ENCODE results near the gene BRF1. TPM values are rescaled to one million over a fixed set of nuclear protein-coding genes. Genes with fewer than 3 reads are reported as not detected.

BRF1 gene
- total RNA-seq (2022; extraction: Qiagen RNA extraction) = 24.9 to 27.6 TPM (median 26.4 TPM) in 5 replicates

DNA sequence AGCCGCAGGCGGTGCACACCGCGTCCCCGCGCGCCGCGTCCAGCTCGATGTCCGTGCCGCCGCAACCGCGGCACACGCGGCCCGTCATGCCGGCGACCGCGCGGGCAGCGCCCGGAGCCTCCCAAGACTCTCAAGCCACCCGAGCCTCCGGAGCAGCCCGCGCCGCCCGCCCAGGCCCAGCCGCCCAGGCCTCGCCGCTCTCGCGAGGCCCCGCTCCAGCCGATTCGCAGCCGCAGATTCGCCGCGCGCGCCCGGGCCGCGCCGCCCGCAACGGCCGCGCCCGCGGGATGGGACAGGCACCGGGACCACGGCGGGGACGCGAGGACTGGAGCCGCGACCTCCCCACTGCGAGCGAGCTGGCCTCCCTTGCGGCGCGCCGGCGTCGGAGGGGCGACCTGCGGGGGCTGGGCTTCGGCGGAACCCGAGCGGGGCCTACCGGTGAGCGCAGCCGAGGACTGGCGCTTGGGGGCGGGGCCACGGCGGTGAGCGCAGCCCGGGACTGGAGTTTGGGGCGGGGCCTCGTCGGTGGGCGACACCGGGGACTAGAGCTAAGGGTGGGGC is at the start of gene BRF1:
Gene BRF1 (minus strand): TSS at position 460 of the 561 bp plus-strand sequence. CDS start 372 bp downstream, at position 88.

GRCh38 chr14:105314287-105315200 is 13.7 kb upstream of the BRF1 start, which contains the start of gene PACS2:
PACS2 (plus strand) TSS chr14:105314748; CDS start chr14:105314919, 171 bp downstream.

GRCh38 chr14:105248368-105249181 is 52.2 kb downstream of the BRF1 start, which contains the start of gene BTBD6:
BTBD6 (plus strand) TSS chr14:105248533; CDS start chr14:105248712, 179 bp downstream.

DNA sequence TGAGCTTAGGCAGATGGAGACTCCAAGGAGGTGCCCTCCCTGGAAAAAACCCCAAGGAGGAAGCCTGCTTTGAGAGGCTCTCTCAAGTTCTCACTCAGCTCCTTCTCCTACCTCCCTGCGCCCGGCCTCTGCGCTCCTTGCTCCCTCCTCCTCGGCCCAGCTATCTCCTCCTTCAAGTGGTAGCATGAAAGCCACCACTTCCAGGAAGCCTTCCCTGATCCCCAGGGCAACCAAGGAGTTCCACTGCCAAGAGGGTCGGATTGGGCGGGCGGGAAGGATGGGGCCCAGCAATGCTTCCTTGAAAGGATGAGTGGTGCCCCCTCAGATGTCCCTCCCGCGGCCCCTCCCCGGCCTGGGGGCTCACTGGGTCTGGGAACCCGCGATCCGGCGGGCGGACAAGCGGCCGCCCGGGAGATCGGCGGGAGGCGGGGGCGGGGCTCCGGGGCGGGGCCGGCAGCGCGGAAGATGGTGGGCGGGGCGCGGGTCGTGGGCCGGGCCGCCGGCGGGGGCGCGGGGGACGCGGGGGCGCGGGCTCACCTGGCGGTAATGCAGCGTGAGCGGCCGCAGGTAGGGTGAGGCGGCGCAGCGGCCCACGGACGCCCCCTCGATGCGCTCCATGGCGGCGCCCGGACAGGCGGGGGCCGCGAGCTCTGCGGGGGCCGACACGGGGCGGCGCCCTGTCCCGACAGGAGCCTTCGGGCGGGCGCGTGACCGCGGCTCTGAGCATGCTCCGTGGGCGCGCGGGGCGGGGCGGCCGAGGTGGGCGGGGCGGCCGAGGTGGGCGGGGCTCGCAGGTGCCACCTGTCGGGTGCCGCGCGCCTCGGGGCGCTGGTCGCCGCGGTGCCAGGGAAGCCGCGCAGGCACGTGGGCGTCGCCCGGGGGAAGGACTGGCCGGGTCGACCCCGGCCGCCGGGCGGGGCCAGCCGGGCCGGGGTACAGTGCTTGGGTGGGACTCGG is 119.9 kb downstream of the BRF1 start, which contains the start of gene NUDT14:
Gene NUDT14 (minus strand): TSS at position 721 of the 957 bp plus-strand sequence. CDS start 103 bp downstream, at position 618.

GRCh38 chr14:105168496-105168978 is 132.3 kb downstream of the BRF1 start, which contains the start of gene JAG2:
JAG2 (minus strand) TSS chr14:105168776; CDS start chr14:105168420, 356 bp downstream.

Other genes starting within 250 kb of the BRF1 start
- 0.49 to 0.64 TPM (median 0.51 TPM) in 5 replicates for gene GPR132, start 235.6 kb downstream of the BRF1 start, total RNA-seq (2022; extraction: Qiagen RNA extraction)
- gene JAG2, start 132.2 kb downstream of the BRF1 start, total RNA-seq (2022; extraction: Qiagen RNA extraction) = 20.6 to 25.9 TPM (median 24.0 TPM) in 5 replicates
- gene NUDT14, start 119.7 kb downstream of the BRF1 start, total RNA-seq (2022; extraction: Qiagen RNA extraction) = 21.0 to 46.0 TPM (median 40.7 TPM) in 5 replicates
- 34.7 to 45.9 TPM (median 41.4 TPM) in 5 replicates for gene BTBD6, start 52.5 kb downstream of the BRF1 start, total RNA-seq (2022; extraction: Qiagen RNA extraction)
- gene PACS2, start 13.7 kb upstream of the BRF1 start, total RNA-seq (2022; extraction: Qiagen RNA extraction) = 22.7 to 28.3 TPM (median 24.5 TPM) in 5 replicates
- gene TEX22, start 97.5 kb upstream of the BRF1 start, total RNA-seq (2022; extraction: Qiagen RNA extraction) = 0.32 to 0.84 TPM (median 0.36 TPM) in 5 replicates
- gene MTA1, start 118.8 kb upstream of the BRF1 start, total RNA-seq (2022; extraction: Qiagen RNA extraction) = 63.5 to 81.3 TPM (median 77.4 TPM) in 5 replicates
- 116 to 208 TPM (median 198 TPM) in 5 replicates for gene CRIP2, start 173.8 kb upstream of the BRF1 start, total RNA-seq (2022; extraction: Qiagen RNA extraction)
- gene CRIP1, start 185.9 kb upstream of the BRF1 start, total RNA-seq (2022; extraction: Qiagen RNA extraction) = 1,531 to 1,939 TPM (median 1,820 TPM) in 5 replicates
- gene TEDC1, start 190.2 kb upstream of the BRF1 start, total RNA-seq (2022; extraction: Qiagen RNA extraction) = 33.2 to 45.8 TPM (median 44.2 TPM) in 5 replicates
- 4.6 to 9.5 TPM (median 8.0 TPM) in 5 replicates for gene TMEM121, start 225.6 kb upstream of the BRF1 start, total RNA-seq (2022; extraction: Qiagen RNA extraction)